PC-3 (cell line): ENCODE measurements around the gene NEO1.

Source experiments
- EZH2 ChIP-seq: fragments of 300-600 bp; sonication (generic); IDR thresholded peaks from one replicate; pipeline ENCODE4 v1.6.1; 2017; ENCODE audit warnings: antibody characterized with exemption, mild to moderate bottlenecking, low read length; ENCODE audit not compliant: unreplicated experiment
- EZH2phosphoT487 ChIP-seq: fragments of 300-600 bp; sonication (generic); IDR thresholded peaks from 2 replicates; pipeline ENCODE4 v1.6.1; 2018; ENCODE audit warnings: mild to moderate bottlenecking, antibody characterized with exemption, low read length, borderline replicate concordance
- TF ChIP-seq, protein P1 (sequence below): fragments of 300-600 bp; sonication (generic); conservative IDR thresholded peaks from 2 replicates; pipeline ENCODE4 v1.5.1; 2017; ENCODE audit warnings: antibody characterized with exemption, low read depth, mild to moderate bottlenecking, low read length

DNA sequence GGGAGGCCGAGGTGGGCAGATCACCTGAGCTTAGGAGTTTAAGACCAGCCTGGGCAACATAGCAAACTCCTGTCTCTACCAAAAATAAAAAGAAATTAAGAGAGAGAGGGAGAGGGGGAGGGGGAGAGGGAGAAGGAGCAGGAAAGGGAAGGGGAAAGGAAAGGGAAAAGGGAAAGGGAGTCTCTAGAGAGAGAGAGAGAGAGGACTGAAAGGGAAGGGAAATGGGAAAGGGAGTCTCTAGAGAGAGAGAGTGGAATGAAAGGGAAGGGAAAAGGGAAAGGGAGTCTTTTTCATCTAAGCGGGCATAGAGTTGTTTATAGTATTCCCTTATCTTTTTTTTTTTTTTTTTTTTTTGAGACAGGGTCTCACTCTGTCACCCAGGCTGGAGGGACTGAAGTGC, 148.1 kb downstream of the NEO1 start:
- TF ChIP-seq EZH2phosphoT487 = no peak
- TF ChIP-seq EZH2 = no peak
- TF ChIP-seq, protein P1, sequence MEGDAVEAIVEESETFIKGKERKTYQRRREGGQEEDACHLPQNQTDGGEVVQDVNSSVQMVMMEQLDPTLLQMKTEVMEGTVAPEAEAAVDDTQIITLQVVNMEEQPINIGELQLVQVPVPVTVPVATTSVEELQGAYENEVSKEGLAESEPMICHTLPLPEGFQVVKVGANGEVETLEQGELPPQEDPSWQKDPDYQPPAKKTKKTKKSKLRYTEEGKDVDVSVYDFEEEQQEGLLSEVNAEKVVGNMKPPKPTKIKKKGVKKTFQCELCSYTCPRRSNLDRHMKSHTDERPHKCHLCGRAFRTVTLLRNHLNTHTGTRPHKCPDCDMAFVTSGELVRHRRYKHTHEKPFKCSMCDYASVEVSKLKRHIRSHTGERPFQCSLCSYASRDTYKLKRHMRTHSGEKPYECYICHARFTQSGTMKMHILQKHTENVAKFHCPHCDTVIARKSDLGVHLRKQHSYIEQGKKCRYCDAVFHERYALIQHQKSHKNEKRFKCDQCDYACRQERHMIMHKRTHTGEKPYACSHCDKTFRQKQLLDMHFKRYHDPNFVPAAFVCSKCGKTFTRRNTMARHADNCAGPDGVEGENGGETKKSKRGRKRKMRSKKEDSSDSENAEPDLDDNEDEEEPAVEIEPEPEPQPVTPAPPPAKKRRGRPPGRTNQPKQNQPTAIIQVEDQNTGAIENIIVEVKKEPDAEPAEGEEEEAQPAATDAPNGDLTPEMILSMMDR = no peak
